GM12892 (cell line): ENCODE measurements around the gene PRDX5.

Experiments used
- POLR2A ChIP-seq: IDR thresholded peaks from 2 replicates; pipeline ENCODE4 v1.6.1; 2011; ENCODE audit warnings: low read depth, low read length, control low read depth
- POLR2AphosphoS5 ChIP-seq: IDR thresholded peaks from 2 replicates; pipeline ENCODE4 v1.6.1; 2011; ENCODE audit warnings: low read depth, low read length, control low read depth

GRCh38 chr11:64296830-64297698 is 20.9 kb upstream of the PRDX5 start:
- no peak for TF ChIP-seq POLR2AphosphoS5
- no peak for TF ChIP-seq POLR2A
